Measurements from ENCODE around the gene ARHGAP26. TPM values are rescaled to one million over a fixed set of nuclear protein-coding genes. Genes with fewer than 3 reads are reported as not detected.
A peak's percentile ranks its signal among the peaks of the same experiment; 100 is the strongest.

ARHGAP26 gene
- polyA plus RNA-seq, 3 donors = 26.5 to 56.8 (median 28.7) TPM

GRCh38 chr5:142929587-142929986 is 159.4 kb downstream of the ARHGAP26 start:
- peaks cover 29 to 33% of the 10 kb centered on the region in 2 donors for H3K4me1 ChIP-seq (ENCODE audit: control insufficient read depth in 1 of 2, insufficient read depth in 2 of 2, low read length in 2 of 2)
- H3K27ac Mint-ChIP-seq = peak overlapping the region in 6 of 7 donors; percentile 25 to 89 (median 59)

GRCh38 chr5:142930395-142931110 is 160.4 kb downstream of the ARHGAP26 start:
- no peak for DNase-seq
- Histone ChIP-seq H3K4me2 (replicated peaks; ENCODE audit: extremely low read depth, low read length, poor library complexity, severe bottlenecking) (no peak overlapping the region), H3K27ac (ENCODE audit: low read depth in 1 of 2, low read length in 2 of 2) (no peak overlapping the region), H3K4me1 (ENCODE audit: control insufficient read depth in 1 of 2, insufficient read depth in 2 of 2, low read length in 2 of 2) (peaks cover 25 to 33% of the 10 kb centered on the region in 2 donors), H3K9ac (ENCODE audit: insufficient read depth, low read length, poor library complexity, severe bottlenecking) (no peak overlapping the region), H4K20me1 (ENCODE audit: insufficient read depth, low read length) (peaks cover 65% of the 10 kb centered on the region), H3K4me3 (replicated peaks in 1 of 3; ENCODE audit: low read depth in 2 of 3, low read length in 3 of 3) (no peak overlapping the region), H2AFZ (ENCODE audit: insufficient read depth, low read depth, low read length, poor library complexity, severe bottlenecking) (no peak overlapping the region), H3K36me3 (replicated peaks in 1 of 2; ENCODE audit: control insufficient read depth in 1 of 2, insufficient read depth in 2 of 2, low read length in 2 of 2) (peaks cover 46 to 71% of the 10 kb centered on the region in 2 donors), H3K79me2 (ENCODE audit: insufficient read depth, low read length) (peaks cover 11% of the 10 kb centered on the region), H3K9me3 (replicated peaks in 1 of 2; ENCODE audit: control insufficient read depth in 1 of 2, insufficient read depth in 1 of 2, low read length in 2 of 2) (no peaks in the 10 kb centered on the region), H3K27me3 (ENCODE audit: control insufficient read depth in 2 of 2, insufficient read depth in 2 of 2, low read length in 2 of 2) (no peaks in the 10 kb centered on the region)
- H3K9me3 Mint-ChIP-seq = no peaks in the 10 kb centered on the region
- 90% methylated on average over 3 of the region's 7 CpGs for WGBS (ENCODE audit: insufficient coverage)
- TF ChIP-seq CTCF (IDR thresholded peaks at IDR 0.05) = no peak
- H3K36me3 Mint-ChIP-seq = peaks cover 75 to 76% of the 10 kb centered on the region in 2 donors
- peak overlapping the region in 5 of 7 donors; percentile 25 to 89 (median 76) for H3K27ac Mint-ChIP-seq
- H3K27me3 Mint-ChIP-seq (ENCODE audit: low read depth in 3 of 3) = peaks cover 0 to 5% (median 4%) of the 10 kb centered on the region in 3 donors
- H3K4me3 Mint-ChIP-seq = no peak overlapping the region
- intact Hi-C loops (cut with micrococcal nuclease) = no loop called here
- peaks cover 42% of the 10 kb centered on the region for H3K4me1 Mint-ChIP-seq

More at GRCh38 chr5:142929587-142929986, 159.4 kb downstream of the ARHGAP26 start:
- Histone ChIP-seq H3K36me3 (replicated peaks in 1 of 2; ENCODE audit: control insufficient read depth in 1 of 2, insufficient read depth in 2 of 2, low read length in 2 of 2) (peaks cover 46 to 71% of the 10 kb centered on the region in 2 donors), H3K4me2 (replicated peaks; ENCODE audit: extremely low read depth, low read length, poor library complexity, severe bottlenecking) (no peak overlapping the region), H3K4me3 (replicated peaks in 1 of 3; ENCODE audit: low read depth in 2 of 3, low read length in 3 of 3) (no peak overlapping the region), H3K27ac (ENCODE audit: low read depth in 1 of 2, low read length in 2 of 2) (peak overlapping the region in 1 of 2 donors; percentile 54), H2AFZ (ENCODE audit: insufficient read depth, low read depth, low read length, poor library complexity, severe bottlenecking) (no peak overlapping the region), H4K20me1 (ENCODE audit: insufficient read depth, low read length) (peaks cover 67% of the 10 kb centered on the region), H3K79me2 (ENCODE audit: insufficient read depth, low read length) (peaks cover 18% of the 10 kb centered on the region), H3K9ac (ENCODE audit: insufficient read depth, low read length, poor library complexity, severe bottlenecking) (no peak overlapping the region), H3K9me3 (replicated peaks in 1 of 2; ENCODE audit: control insufficient read depth in 1 of 2, insufficient read depth in 1 of 2, low read length in 2 of 2) (no peaks in the 10 kb centered on the region), H3K27me3 (ENCODE audit: control insufficient read depth in 2 of 2, insufficient read depth in 2 of 2, low read length in 2 of 2) (no peaks in the 10 kb centered on the region)
- intact Hi-C loops (cut with micrococcal nuclease) = loop anchor here in 1 of 2 donors (5.0 to 10.0 kb wide), 2 partner anchors 73 to 895 kb away; no protein-coding TSS in a partner anchor
- peaks cover 80 to 84% of the 10 kb centered on the region in 2 donors for H3K36me3 Mint-ChIP-seq
- no peak for TF ChIP-seq CTCF (IDR thresholded peaks at IDR 0.05)
- peaks cover 42% of the 10 kb centered on the region for H3K4me1 Mint-ChIP-seq
- peaks cover 0 to 5% (median 4%) of the 10 kb centered on the region in 3 donors for H3K27me3 Mint-ChIP-seq (ENCODE audit: low read depth in 3 of 3)
- H3K4me3 Mint-ChIP-seq = no peak overlapping the region
- peak in 1 of 3 donors; percentile 15 for DNase-seq
- 33% methylated on average over 1 of the region's 2 CpGs for WGBS (ENCODE audit: insufficient coverage)
- H3K9me3 Mint-ChIP-seq = no peaks in the 10 kb centered on the region
